GM18868 (cell line): ENCODE measurements around the gene TXNRD2.
"Not testable (repeated sequence)": the region's sequence is repeated elsewhere in the genome, so short reads cannot be mapped to it uniquely, and the experiment has no call there.

Experiments used
- ATAC-seq: cut with Tn5 transposase; IDR thresholded peaks from one replicate; pipeline ENCODE4 v1.9.1; 2021; ENCODE audit warnings: mild to moderate bottlenecking, moderate library complexity; ENCODE audit not compliant: unreplicated experiment

The TXNRD2 gene

GRCh38 chr22:19929586-19930550 lies 11.8 kb downstream of the TXNRD2 start:
- no peak for ATAC-seq

DNA sequence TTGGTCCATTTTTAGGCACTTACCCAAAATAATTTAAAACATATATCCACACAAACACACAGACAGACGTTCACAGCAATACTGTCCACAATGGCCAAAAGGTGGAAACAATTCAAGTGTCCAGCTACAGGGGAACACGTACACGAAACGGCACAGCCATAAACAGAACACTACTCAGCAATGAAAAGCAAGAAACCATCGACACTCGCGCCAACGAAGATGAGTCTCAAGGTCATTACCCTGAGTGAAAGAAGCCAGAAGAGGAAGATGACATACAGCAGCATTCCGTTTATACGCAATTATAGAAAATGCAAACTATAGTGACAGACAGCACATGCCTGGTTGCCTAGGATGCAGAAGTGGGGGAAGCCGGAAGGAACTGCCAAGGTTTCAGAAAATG lies 13.4 kb downstream of the TXNRD2 start:
- no peak for ATAC-seq

DNA sequence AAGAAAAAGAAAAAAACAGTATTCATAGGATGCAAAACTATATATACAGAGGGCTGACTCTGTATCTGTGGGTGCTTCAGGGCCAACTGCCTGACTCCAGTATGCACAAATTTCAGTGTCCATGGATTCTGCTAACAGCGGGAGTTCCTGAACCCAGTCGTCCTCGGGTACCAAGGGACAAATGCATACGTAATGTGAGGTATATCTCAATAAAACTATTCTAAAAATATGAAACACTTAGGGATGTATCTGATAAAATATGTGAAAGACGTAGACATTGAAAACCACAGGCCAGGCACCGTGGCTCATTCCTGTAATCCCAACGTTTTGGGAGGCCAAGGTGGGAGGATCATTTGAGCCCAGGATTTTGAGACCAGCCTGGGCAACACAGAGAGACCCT lies 13.9 kb downstream of the TXNRD2 start:
- no peak for ATAC-seq

- ATAC-seq, result not testable (repeated sequence)
Observed at GRCh38 chr22:19926028-19926427, 15.6 kb downstream of the TXNRD2 start.

DNA sequence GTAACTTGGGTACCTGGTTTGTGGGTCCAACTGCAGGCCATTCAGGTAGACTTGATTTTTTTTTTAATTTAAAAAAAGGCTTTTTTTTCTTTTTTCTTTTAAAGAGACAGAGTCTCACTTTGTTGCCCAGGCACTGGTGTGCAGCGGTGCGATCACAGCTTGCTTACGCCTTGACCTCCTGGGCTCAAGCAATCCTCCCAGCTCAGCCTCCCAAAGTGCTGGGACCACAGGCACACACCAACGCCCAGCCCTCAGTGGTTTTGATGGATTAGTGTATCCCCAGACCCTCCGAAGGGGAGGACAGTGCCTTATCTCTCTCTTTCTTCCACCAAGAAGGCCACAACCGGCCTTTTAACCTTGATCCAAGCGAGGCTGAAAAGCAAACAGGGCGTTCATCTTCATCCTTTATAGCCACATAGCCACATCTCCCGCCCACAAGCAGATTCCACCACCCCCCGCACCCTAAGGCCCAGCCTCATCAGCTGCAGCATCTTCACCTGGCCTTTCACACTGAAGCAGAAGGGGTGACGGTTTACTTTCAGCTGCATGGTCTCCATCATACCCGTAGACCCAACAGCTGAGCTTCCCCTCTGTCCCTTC lies 17.6 kb downstream of the TXNRD2 start:
- no peak for ATAC-seq

- no peak for ATAC-seq
Observed at GRCh38 chr22:19921544-19922081, 20.0 kb downstream of the TXNRD2 start.

DNA sequence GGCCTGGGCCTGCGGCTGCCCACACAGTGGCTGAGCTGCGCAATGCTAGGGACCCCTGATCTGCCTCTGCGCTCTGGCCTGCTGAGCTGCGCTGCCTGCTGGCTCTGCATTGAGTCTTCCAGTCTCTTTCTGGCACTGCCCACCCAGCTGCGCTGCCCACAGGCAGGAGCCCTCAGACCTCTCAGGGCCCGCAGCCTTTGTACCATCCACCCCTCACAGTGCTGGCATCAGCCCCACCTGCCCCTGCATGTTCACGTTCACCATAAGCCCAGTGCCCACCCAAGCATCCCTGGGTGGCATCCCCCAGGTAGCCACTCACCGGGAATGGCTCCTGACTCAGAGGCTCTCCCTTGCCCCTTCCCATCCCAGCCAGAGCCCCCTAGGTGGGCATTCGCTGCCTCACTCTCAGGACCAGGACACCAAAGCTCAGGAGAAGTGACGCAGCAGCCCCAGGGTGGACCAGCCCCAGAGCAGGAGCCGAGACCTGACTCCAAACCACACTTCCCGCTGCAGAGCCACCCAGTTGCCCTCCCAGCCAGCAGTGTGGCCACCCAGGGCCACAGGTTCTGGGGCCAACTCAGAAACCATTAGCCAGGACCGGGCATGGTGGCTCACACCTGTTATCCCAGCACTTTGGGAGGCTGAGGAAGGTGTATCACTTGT lies 21.8 kb downstream of the TXNRD2 start:
- ATAC-seq, result no peak

GRCh38 chr22:19918332-19919106 lies 23.1 kb downstream of the TXNRD2 start:
- no peak for ATAC-seq

DNA sequence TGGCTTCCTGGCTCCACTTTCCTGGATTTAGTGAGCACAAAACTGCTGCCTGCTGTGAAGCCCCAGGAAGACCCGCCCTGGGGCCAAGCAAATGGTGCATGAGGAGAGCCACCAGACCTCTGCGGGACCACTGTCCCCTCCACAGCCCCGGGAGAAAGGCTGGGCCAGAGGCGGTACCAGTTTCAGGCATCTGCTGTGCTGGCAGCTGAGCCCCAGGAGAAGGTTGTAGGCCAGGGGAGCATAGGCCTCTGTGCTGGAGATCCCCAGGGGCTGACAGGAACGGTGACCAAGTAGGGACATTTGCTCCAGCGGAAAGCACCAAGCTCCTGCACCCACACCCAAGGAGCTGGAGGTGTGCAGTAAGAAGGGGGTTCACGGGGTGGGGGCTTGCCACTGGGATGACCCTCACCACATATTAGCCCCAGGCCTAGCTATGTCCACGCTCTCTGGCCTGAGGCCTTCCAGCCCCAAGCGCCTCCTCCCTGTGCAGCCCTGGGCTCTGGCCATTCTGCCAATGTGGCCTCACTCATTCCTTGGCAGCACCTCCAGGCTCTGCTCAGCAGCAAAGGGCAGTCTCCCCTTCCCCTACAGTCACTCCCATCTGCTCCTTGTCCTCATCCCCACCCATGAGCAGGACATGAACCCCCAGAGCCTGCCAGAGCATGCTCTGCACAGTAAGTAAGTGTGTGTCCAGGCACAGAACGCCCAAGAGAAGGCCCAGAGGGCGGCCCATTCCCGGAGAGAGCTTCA lies 24.1 kb downstream of the TXNRD2 start:
- ATAC-seq, result no peak

DNA sequence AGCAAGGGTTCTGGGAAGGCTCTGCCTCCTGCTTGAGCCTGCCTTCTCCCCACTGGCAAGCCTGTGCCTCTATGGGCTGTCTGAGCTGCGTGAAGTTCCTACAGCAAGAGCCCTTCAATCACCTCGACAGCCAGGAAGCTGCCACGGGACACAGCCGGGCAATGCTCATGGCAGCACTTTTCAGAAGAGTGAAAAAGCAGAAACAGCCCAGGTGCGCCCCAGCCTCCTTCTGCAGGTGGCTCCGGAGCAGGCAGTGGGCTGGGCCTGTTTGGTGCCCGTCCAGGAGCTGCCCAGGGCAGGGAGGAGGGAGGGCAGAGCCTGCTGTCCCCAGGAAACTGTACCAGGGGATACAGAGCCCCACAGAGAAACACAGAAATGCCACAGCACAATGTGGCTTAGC lies 24.7 kb downstream of the TXNRD2 start:
- no peak for ATAC-seq

DNA sequence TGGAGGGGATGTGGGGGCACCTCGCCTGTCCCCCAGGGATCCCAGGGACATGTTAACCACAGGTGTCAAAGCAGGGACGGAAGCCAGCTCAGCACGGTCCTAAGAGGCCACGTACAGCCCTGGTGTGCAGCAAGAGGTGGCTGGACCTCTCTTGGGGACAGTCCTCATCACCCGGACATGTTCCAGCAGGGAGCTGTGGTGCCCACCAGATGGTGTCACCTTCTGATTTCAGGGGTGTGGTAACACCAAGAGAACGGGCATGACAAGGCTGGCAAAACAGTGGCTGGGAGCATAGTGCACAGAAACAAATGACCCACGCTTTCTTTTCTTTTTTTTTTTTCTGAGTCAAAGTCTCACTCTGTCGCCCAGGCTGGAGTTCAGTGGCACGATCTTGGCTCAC lies 25.6 kb downstream of the TXNRD2 start:
- no peak for ATAC-seq

DNA sequence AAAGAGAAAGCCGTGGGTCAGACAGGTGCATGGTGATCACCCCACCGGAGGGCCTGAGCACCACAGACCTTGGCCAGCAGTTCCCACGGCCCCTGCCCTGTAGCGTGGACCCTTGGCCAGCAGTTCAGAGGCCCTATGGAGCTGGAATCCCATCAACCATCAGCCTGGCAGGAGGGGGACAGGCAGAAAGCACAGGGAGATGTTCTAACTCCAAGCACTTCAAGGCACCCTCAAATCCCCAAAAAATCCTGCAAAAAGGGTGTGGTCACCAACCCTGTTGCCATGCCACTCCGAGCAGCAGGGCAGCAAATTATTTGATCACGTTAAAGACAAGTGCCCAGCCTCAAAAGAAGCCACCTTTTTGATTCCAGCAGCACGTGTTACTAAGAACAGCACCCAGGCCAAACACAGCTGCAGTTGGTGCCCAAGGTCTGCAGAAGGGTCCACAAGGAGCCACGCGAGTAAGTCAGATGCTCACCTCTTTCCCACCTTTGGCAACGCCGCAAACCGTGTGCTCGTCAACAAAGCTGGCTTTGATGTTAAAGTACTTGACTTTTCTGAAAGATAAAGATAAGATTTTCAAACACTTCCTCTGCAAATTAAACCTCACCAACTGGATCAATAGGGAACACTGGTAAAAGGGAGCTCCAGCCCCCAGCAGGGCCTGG lies 26.2 kb downstream of the TXNRD2 start:
- ATAC-seq, result no peak

DNA sequence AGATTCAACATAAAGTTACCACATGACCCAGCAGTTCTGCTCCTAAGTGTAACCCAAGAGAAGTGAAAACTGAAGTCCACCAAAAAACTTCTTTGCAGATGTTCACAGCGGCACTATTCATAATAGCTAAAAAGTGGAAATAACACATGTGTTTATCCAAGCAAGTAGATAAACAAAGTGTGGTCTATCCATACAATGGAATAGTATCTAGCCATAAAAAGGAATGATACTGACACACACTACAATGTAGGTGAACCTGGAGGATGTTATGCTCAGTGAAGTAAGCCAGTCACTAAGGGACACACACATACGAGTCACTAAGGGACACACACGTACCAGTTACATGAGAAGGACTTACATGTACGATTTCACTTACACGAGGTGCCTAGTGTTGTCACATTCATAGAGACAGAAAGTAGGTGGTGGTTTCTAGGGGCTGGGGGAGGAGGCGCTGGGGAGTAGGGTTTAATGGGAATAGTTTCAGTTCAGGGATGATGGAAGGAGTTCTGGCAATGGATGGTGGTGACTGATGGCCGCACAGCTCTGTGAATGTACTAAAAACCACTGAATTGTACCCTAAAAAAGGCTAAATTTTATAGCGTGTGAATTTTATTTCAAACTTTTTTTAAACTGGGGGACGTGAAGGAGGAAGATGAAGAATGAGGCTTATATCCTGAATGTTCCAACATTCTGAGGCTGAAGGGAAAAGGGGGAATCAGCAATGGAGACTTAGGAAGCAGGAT lies 27.2 kb downstream of the TXNRD2 start:
- no peak for ATAC-seq

DNA sequence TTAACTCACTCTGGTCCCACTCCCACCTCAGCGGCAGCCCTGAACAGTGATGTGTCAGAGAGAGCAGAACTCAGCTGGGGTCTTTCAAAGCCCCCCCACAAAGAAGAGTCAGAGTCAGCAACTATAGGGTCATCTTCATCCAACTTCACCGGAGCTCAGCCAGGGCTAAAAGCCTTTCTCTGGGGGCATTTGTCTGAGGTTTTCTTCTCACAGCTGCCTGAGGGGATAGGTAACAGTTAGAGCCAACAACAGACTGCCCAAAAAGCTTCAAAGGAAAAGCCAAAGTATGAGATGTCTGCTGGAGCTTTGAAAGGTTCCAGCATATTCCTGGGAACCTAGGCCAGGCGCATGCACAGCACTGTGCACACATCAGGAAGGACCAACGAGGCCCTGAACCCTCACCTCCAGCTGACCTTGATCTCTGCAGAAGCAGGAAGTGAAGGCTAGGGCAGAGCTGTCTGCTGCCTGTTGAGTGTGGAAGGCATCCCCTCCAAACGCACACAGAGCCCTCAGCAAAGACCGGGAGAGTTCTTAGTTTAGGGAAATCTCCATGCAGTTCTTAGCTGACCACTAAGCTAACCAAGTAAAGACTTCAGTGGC lies 28.2 kb downstream of the TXNRD2 start:
- ATAC-seq, result no peak

- ATAC-seq, result no peak
Observed at GRCh38 chr22:19912271-19912999, 29.2 kb downstream of the TXNRD2 start.

DNA sequence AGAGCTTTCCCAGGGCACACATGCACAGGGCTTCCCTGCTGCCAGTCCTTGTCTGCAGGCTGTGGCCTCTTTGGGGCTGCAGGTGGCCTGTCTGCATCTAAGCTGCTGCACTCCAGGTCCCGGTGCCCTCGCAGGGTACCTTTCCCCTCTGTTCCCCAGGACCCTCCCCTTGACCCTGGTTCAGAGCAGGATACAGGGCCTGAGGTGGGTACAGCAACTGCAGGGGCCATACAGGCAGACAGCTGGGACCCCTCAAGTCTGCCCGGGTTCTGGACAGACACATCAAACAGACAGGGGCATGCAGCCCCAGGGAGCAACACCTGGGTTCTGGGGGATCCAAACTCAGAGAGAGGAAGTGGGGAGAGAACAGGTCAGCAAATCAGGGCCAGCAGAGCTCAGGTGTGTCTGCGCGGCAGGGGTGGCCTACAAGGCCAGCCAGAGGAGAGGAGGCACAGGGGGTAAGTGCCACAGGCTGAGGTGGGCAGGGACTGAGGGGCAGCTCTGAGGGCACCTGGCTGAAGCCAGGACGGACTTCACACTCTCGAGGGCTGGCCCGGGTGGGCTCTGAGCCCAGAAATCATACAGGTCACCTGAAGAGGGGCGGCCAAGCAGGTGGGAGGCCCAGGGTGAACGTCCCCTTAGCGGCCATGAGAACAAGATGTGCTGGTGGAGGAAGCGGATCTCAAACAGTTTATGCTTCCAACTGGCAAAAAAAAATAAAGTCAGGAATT lies 29.9 kb downstream of the TXNRD2 start:
- ATAC-seq, result no peak

DNA sequence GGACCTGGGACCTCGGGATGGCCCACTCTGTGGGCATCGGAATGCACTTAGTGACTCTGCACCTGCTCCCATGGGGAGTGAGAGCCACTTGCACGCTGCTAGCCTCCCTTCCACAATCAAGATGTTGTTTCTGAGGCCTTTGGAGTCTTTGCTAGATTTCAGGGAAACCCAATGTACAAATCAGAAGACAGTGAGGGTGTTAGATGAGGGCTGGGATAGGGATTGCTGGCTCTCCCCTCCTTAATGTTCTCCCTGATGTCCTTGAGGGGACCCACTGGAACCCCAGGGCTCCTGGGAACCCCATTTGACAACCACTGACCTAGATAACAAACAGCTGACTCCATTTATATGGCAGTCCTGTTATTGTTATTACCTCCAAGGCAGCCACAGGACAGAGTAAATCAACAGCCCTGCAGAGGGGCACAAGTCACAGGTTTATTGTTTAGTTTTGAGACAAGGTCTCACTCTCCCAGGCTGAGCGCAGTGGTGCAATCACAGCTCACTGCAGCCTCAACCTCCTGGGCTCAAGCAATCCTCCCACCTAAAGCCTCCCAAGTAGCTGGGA lies 31.4 kb downstream of the TXNRD2 start:
- no peak for ATAC-seq
